Brain pericyte (primary cell): ENCODE measurements around the gene ELP4.
"Not testable (repeated sequence)": the region's sequence is repeated elsewhere in the genome, so short reads cannot be mapped to it uniquely, and the experiment has no call there.

Source experiments
- DNase-seq: peaks from one replicate; pipeline ENCODE4 v3.0.0-alpha.2; 2012; ENCODE audit warnings: low read depth, low spot score

Gene ELP4

DNA sequence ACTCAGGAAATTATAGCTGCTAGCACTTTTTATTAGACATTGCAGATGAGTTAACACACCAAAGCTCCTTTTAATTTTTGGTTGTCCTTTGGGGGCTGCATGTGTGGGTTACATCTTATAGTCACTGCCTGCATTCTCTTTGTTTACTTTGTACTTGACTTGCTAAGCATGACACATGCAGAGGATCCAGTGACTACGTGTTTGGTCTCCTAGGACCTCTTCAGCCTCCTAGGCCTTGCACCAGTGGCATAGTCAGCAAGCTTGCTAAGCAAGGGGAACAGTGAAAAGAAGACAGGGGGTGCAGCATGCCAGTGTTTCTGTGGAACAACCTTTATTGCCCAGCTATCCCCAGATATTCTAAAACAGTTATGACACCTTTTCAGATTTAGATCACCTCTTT lies 193.4 kb downstream of the ELP4 start:
- DNase-seq: no peak

GRCh38 chr11:31706357-31706756 lies 196.8 kb downstream of the ELP4 start:
- DNase-seq: no peak

- DNase-seq: no peak
Measured at GRCh38 chr11:31711137-31711536, 201.6 kb downstream of the ELP4 start.

DNA sequence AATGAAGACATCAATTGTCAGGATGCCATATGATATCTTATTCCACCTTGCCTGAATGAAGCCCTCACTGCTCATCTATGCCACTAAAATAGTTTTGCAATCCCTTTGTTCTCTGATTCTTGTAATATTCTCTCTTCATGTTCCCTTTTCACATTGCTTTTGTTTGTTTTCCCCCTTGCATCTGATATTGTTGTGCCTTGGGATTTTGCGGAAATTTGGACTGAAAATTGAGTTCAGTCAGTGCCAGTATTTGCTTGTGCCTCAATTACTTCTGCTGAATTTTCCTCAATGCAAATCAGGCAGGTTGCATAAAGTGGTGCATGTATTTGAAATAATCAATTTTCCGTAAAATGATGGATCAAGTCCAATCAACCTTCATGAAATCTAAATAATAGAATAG lies 203.3 kb downstream of the ELP4 start:
- DNase-seq: no peak

GRCh38 chr11:31714840-31715239 lies 205.3 kb downstream of the ELP4 start:
- DNase-seq: no peak

DNA sequence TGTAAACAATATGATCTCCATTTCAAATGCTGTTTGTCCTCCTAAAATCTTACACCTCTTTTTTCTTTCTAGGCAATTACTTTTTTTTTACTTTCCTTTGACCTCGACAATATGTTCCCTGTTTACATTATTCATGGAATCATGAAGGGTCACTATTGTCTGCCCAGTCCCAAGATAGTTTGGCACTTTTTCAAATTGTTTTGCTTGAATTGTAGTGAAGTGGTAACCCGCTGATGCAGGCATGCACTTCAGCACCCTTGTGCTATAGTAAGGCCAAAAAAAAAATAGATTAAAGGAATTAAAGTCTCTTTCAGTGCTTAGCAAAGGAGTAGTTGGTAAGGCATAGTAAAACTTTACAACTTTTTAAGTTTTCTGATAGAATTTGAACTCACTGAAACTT lies 210.7 kb downstream of the ELP4 start:
- no peak for DNase-seq

DNA sequence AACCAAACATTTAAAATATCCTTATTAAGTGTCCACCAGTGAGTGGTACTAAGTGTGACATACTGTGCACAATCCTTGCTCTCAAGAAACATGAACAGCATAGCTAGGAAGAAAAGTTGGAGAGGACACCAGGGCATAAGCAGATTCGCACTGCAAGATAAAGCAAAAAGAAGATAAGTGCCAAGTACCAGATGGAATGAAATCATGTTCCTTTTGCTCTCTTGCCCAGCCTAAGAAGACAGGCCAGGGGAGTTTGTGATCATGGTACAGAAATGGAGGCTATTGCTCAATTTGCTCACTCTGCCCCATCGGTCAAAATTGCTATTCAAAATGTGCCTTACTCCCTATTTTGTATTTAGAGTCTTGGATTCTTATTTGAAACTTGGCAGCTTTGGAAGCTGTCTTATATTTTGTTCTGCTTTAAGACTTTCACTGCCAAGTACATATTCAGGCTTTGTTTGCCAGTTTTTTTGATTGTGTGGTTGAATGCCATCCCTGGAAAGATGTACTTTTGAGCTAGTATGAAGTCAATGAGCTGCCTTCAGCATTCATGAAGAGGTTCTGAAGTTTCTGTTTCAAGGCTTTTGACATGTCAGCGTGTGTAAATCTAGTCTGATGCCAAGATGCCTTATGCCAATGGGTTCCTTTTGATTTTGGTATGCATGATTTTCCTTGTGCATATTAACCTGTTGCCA lies 211.3 kb downstream of the ELP4 start:
- DNase-seq: no peak

DNA sequence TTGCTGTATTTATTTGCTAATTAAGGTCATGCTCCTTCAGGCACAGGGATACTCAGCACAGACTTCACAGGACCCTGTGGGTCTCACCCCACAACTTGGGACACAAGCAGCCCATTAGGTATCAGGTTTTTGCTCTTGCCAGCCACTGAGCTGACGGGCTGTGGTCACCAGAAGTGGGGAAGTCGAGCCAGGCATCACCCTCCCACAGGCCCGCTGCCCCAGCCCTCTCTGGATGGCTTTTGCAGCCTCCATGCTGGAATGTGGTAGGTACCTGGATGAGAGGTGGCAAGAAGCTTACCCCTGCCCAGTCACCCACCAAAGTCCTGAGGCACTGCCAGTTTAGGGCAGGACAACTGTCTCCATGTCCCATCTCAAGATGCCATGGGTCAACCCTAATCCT lies 213.2 kb downstream of the ELP4 start:
- DNase-seq: no peak

DNA sequence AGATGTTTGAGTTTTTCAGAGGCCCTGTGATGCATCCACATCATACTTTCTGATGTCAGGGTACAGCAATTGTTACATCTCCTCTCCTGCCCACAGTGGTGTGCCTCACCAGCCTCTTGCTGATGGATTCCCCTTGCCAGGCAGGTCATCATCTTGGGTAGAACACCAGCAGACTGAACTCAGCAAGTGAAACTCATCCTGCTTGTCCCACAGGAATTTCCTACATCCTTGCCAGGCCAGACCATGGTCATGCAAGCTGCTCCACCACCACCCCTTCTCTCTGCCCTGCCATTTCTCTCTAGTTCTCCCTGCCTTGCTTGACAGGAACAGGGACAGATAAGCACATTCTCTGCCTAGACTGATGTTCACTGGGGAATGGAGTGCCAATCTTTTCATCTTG lies 215.6 kb downstream of the ELP4 start:
- DNase-seq: no peak

- no peak for DNase-seq
Measured at GRCh38 chr11:31728432-31728831, 218.9 kb downstream of the ELP4 start.

GRCh38 chr11:31740131-31740530 lies 230.6 kb downstream of the ELP4 start:
- DNase-seq: no peak

DNA sequence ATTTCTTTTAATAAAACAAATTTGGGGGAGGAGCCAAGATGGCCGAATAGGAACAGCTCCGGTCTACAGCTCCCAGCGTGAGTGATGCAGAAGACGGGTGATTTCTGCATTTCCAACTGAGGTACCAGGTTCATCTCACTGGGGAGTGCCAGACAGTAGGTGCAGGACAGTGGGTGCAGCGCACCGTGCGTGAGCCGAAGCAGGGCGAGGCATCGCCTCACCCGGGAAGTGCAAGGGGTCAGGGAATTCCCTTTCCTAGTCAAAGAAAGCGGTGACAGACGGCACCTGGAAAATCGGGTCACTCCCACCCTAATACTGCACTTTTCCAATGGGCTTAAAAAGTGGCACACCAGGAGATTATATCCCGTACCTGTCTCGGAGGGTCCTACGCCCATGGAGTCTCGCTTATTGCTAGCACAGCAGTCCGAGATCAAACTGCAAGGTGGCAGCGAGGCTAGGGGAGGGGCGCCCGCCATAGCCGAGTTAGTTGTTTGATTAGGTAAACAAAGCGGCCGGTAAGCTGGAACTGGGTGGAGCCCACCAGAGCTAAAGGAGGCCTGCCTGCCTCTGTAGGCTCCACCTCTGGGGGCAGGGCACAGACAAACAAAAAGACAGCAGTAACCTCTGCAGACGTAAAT lies 231.3 kb downstream of the ELP4 start:
- not testable (repeated sequence) for DNase-seq

GRCh38 chr11:31747581-31747980 lies 238.0 kb downstream of the ELP4 start:
- no peak for DNase-seq

GRCh38 chr11:31757260-31757835 lies 247.8 kb downstream of the ELP4 start:
- no peak for DNase-seq

GRCh38 chr11:31761636-31762035 lies 252.1 kb downstream of the ELP4 start:
- DNase-seq: no peak

DNA sequence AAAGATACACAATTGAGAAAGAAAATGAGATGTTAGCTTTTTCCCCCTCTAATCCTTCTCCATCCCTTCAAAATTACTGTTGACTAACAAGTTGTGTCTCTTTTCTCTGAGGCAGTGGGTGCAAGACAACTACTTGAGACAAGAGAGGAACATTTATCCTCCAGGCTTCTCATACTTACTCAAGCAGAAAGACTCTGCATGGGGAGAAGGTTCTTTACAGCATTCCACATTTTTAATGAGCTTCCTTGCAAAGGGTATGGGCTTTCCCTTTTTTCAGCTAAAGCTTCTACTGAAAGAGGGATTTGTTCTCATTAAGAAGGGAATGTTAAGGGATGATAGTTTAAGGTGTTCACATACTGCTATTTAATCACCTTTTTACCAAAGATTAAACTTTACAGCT lies 253.7 kb downstream of the ELP4 start:
- no peak for DNase-seq

GRCh38 chr11:31764261-31764660 lies 254.7 kb downstream of the ELP4 start:
- DNase-seq: no peak

DNA sequence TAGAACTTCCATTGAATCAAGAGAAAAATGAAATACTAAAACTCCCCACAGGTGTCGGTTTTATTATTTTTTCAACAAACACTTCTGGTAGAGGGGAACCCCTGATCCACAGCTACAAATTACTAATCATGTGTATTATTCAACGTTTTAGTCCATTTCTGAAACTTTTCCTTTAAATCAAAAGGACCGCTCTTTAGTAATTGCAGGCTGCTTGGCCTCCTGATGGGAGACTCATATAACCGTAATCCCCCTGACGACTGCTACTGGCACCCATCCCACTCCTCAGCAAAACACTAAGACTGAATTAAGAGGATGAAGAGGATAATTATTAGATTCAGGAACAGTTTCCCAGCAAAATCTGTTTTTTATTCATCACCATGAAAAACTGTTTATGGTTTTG lies 255.2 kb downstream of the ELP4 start:
- DNase-seq: no peak

DNA sequence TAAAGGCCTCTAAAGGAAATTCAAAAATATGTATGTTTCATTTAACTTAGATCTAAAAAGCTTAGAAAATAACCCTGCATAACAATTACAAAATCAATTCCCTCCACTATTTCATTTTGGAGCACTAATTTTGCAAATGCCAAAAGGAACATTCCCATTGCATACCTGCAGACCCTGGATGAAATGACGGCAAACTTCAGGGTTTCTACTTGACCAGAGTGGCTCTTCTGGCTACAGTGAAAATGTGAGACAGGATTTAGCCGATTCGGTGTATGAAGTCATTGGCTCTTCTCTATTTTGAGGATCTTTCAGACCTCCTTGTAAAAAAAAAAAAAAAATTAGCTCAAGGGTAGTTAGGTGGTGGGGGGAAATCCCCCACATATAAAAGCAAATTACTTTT lies 257.5 kb downstream of the ELP4 start:
- no peak for DNase-seq

- DNase-seq: no peak
Measured at GRCh38 chr11:31767685-31768084, 258.1 kb downstream of the ELP4 start.

- DNase-seq: no peak
Measured at GRCh38 chr11:31768749-31769640, 259.4 kb downstream of the ELP4 start.

GRCh38 chr11:31770011-31770700 lies 260.6 kb downstream of the ELP4 start:
- no peak for DNase-seq
